Vagina (tissue), 2 donors: Measurements from ENCODE around the gene ARID1A. TPM values are rescaled to one million over a fixed set of nuclear protein-coding genes. Genes with fewer than 3 reads are reported as not detected.

Source experiments
- DNase-seq, 2 donors: peaks; one replicate each; pipeline ENCODE4 v3.0.0-alpha.2; 2017; ENCODE audit errors: extremely low spot score in 2 of 2
- H3K27ac ChIP-seq: fragments of 200-600 bp; sonication (generic); one replicate; pipeline ENCODE4 v1.5.1; 2019
- H3K27me3 ChIP-seq: fragments of 200-600 bp; sonication (generic); one replicate; pipeline ENCODE4 v1.5.1; 2019
- H3K36me3 ChIP-seq, 2 donors: fragments of 200-600 bp; sonication (generic); one replicate each; pipeline ENCODE4 v1.5.1; 2017 to 2019
- H3K4me1 ChIP-seq: fragments of 200-600 bp; sonication (generic); one replicate; pipeline ENCODE4 v1.5.1; 2019
- H3K4me3 ChIP-seq, 2 donors: fragments of 200-600 bp; sonication (generic); 1 replicate in 1 of 2; 2 replicates in 1 of 2; pipeline ENCODE4 v1.5.1; 2016 to 2019
- H3K9me3 ChIP-seq: fragments of 200-600 bp; sonication (generic); one replicate; pipeline ENCODE4 v1.5.1; 2019
- POLR2A ChIP-seq, 2 donors: fragments of 450-650 bp; IDR thresholded peaks; one replicate each; pipeline ENCODE4 v1.6.1; 2017; ENCODE audit warnings: antibody characterized with exemption in 2 of 2, mild to moderate bottlenecking in 2 of 2, moderate library complexity in 2 of 2
- POLR2AphosphoS5 ChIP-seq, 2 donors: sonication (generic); formaldehyde crosslinking; IDR thresholded peaks; one replicate each; pipeline ENCODE4 v1.9.0; 2017; ENCODE audit warnings: antibody characterized with exemption in 2 of 2, mild to moderate bottlenecking in 2 of 2, low read depth in 1 of 2; ENCODE audit not compliant: insufficient read depth in 1 of 2
- intact Hi-C: fragments of 100-400 bp; cut with DNase I; formaldehyde crosslinking; loops from one replicate; pipeline ENCODE4 v1.15.1; 2023
- total RNA-seq: library from RNA; depleted of rRNA; stranded (reverse); fragments of >200 nt; gene quantifications from one replicate; pipeline ENCODE4 v1.2.3, GENCODE V29; 2016
- TF ChIP-seq, protein P1 (sequence below), 3 experiments: fragments of 450-650 bp in 2 of 3; fragments of 200-600 bp in 1 of 3; sonication (generic) in 1 of 3; IDR thresholded peaks; one replicate each; pipeline ENCODE4 v1.5.1; 2017 to 2019; ENCODE audit warnings: antibody characterized with exemption in 3 of 3, mild to moderate bottlenecking in 2 of 3, moderate library complexity in 2 of 3

ARID1A gene
- total RNA-seq, 1 donor from 2014 or later: 91.6 TPM

DNA sequence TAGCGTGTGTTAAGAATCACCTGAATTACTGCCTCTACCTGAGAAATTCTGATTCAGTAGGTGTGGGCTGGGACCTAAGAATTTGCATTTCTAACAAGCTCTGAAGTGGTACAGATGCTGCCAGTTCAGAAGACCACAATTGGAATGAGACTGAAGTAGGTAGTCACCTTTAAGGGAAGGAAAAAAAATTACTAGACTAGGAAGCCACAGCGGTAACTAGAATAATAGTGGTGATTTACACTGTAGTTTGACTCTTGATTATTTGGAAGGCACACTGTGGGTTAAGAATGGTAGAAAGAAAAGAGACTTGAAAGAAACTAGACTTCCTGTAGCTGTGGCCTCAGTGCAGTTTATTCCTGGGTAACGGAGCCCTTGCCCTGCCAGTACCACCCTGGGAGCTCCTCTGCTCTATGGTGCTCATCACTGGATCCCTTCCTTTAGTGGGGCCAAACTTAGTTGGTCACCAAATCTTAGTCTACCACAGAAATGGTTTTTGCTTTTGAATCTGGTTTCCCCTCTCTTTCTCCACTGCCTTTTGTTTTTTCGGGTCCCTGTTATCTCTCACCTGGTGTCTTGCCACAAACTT, 43.6 kb downstream of the ARID1A start:
- Histone ChIP-seq H3K36me3 (peaks cover 0 to 47% of the 10 kb centered on the region in 2 donors), H3K9me3 (no peaks in the 10 kb centered on the region), H3K4me1 (peaks cover 24% of the 10 kb centered on the region), H3K4me3 (no peak overlapping the region), H3K27me3 (no peaks in the 10 kb centered on the region), H3K27ac (no peak overlapping the region)
- DNase-seq: no peak
- intact Hi-C loops: no loop called here
- TF ChIP-seq POLR2A (IDR thresholded peaks at IDR 0.05): no peak

DNA sequence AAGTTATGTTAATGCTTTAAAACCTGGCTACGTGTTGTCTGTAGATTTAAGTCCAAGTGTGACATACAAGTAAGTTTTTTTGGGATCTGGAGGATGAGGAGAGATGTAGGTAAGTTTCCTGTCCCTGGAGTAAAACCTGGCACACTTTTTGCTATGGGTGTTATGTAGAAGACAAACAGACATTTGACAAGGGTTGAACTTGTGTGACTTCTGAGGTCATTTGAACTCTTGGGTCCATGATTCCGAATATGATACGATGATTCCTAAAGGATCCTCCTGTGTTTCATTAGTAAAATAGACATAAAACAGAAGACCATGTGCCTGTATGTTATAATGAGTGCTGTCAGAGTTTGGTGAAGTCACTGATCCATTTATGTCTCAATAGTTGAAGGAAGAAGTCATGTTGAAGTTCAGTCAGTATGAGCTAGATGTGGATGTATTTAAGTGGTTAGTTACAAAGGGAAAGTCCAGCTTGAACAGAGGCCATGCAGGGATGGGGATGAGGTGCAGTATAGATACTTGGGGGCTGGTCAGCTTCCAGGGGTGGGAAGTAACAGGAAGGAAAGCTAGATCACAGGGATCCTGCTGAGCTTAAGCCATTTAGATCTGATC, 44.3 kb downstream of the ARID1A start:
- Histone ChIP-seq H3K27me3 (no peaks in the 10 kb centered on the region), H3K4me3 (no peak overlapping the region), H3K36me3 (peaks cover 0 to 47% of the 10 kb centered on the region in 2 donors), H3K9me3 (no peaks in the 10 kb centered on the region), H3K27ac (no peak overlapping the region), H3K4me1 (peaks cover 28% of the 10 kb centered on the region)
- intact Hi-C loops: no loop called here
- TF ChIP-seq, protein P1, sequence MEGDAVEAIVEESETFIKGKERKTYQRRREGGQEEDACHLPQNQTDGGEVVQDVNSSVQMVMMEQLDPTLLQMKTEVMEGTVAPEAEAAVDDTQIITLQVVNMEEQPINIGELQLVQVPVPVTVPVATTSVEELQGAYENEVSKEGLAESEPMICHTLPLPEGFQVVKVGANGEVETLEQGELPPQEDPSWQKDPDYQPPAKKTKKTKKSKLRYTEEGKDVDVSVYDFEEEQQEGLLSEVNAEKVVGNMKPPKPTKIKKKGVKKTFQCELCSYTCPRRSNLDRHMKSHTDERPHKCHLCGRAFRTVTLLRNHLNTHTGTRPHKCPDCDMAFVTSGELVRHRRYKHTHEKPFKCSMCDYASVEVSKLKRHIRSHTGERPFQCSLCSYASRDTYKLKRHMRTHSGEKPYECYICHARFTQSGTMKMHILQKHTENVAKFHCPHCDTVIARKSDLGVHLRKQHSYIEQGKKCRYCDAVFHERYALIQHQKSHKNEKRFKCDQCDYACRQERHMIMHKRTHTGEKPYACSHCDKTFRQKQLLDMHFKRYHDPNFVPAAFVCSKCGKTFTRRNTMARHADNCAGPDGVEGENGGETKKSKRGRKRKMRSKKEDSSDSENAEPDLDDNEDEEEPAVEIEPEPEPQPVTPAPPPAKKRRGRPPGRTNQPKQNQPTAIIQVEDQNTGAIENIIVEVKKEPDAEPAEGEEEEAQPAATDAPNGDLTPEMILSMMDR (IDR thresholded peaks at IDR 0.05): no peak
- TF ChIP-seq POLR2A (IDR thresholded peaks at IDR 0.05): no peak
- no peak for TF ChIP-seq POLR2AphosphoS5 (IDR thresholded peaks at IDR 0.05; ENCODE audit: insufficient read depth in 1 of 2, low read depth in 1 of 2)
- DNase-seq: no peak

DNA sequence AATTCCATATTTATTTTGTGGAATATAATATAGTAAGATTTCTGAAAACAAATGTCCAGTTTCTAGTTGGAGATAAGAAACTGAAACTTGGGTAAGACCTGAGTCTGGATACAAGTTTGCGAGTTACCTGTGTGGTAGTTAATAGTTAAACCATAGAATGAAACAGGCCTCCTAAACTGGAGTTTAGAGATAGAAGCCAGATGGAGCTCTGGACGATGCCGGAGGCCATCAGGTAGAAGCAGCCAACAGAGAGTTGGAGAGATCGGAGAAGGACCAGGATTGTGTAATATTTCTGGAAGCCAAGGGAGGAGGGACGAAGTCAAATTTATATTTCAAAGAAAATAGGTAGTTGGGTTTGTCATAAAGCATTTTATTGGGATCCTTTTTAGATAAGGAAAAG, 45.1 kb downstream of the ARID1A start:
- Histone ChIP-seq H3K9me3 (no peaks in the 10 kb centered on the region), H3K27ac (no peak overlapping the region), H3K36me3 (peaks cover 0 to 48% of the 10 kb centered on the region in 2 donors), H3K27me3 (no peaks in the 10 kb centered on the region), H3K4me3 (no peak overlapping the region), H3K4me1 (peaks cover 35% of the 10 kb centered on the region)
- no peak for DNase-seq
- TF ChIP-seq, protein P1 (IDR thresholded peaks at IDR 0.05): no peak
- TF ChIP-seq POLR2A (IDR thresholded peaks at IDR 0.05): no peak
- TF ChIP-seq POLR2AphosphoS5 (IDR thresholded peaks at IDR 0.05; ENCODE audit: insufficient read depth in 1 of 2, low read depth in 1 of 2): no peak
- intact Hi-C loops: no loop called here

DNA sequence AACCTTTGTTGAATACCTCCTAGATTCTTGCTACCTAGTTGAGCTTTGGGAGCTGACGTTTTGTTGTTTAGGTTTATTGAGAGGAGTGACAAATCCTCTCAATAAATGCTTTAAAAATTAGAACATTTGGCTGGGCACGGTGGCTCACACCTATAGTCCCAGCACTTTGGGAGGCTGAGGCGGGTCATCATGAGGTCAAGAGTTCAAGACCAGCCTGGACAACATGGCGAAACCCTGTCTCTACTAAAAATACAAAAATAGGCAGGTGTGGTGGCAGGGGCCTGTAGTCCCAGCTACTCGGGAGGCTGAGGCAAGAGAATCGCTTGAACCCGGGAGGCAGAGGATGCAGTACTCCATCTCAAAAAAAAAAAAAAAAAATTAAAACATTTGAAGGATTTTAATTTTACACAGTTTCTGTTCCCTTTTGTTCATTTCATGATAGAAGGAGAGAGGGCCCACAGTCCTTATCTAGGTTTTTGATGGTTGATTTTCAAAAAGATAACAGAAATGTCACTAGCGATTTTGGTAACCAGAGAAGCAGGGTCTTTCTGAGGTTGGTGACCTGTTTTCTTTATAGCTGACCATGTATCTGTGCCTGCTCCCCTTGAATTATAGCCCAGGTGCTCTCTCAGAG, 47.7 kb downstream of the ARID1A start:
- no peaks in the 10 kb centered on the region for H3K9me3 ChIP-seq
- H3K36me3 ChIP-seq: peaks cover 0 to 35% of the 10 kb centered on the region in 2 donors
- peak overlapping the region; percentile 15 for H3K27ac ChIP-seq
- H3K4me3 ChIP-seq: no peak overlapping the region
- intact Hi-C loops: no loop called here
- no peaks in the 10 kb centered on the region for H3K27me3 ChIP-seq
- no peak for DNase-seq
- TF ChIP-seq POLR2A (IDR thresholded peaks at IDR 0.05) (no peak), POLR2AphosphoS5 (IDR thresholded peaks at IDR 0.05; ENCODE audit: insufficient read depth in 1 of 2, low read depth in 1 of 2) (no peak)
- TF ChIP-seq, protein P1 (IDR thresholded peaks at IDR 0.05): no peak
- H3K4me1 ChIP-seq: peaks cover 53% of the 10 kb centered on the region

DNA sequence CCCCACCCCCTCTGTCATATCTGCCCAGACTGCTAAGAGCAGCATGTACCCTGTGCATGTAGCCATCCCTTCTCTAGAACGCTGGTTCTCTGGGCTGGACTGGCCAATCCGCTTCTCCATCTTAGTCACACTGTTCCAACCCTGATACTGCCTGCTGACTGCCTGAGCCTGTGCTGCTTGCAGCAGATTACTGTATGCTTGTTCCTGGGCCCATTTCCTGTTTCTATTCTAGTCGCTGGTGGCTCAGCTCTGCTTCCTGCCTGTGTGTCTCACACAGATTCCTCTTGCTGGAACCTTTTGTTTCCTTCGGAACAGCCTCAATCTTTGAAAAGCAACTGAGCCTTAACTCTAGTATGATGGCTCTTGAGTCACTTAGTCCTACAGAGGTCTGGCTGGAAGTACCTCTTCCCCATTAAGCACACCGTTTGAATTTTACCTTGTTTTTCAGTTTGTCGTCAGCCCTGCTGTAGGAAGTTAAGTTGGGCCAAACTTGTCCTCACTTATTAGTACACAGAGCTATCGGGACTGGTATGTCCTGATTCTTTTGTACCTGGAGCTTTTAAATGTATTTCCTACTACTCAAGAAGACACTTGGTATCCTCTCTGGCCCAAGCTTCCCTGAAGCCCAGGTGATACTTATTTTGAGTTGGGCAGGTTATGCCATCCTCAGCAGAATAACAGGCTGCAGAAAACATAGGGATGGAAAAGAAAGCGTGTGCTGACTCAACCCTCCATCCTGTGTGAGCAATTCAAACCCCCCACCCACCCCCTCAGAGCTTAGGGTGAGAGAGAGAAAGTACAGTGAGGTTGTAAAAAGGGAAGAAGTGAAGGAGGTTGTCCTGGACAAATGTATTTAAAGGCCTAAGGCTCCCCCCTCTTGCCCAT, 48.5 kb downstream of the ARID1A start:
- peaks cover 0 to 27% of the 10 kb centered on the region in 2 donors for H3K36me3 ChIP-seq
- intact Hi-C loops: no loop called here

More for the DNA sequence above, 48.5 kb downstream of the ARID1A start:
- Histone ChIP-seq H3K4me3 (no peak overlapping the region), H3K27ac (peak overlapping the region; percentile 37), H3K9me3 (no peaks in the 10 kb centered on the region), H3K27me3 (no peaks in the 10 kb centered on the region), H3K4me1 (peaks cover 55% of the 10 kb centered on the region)
- TF ChIP-seq, protein P1 (IDR thresholded peaks at IDR 0.05): no peak
- peak in 1 of 2 donors; percentile 82 for TF ChIP-seq POLR2AphosphoS5 (IDR thresholded peaks at IDR 0.05; ENCODE audit: insufficient read depth in 1 of 2, low read depth in 1 of 2)
- DNase-seq: no peak
